ENCODE data around the gene KCTD2. TPM values are rescaled to one million over a fixed set of nuclear protein-coding genes. Genes with fewer than 3 reads are reported as not detected.
"Not testable (repeated sequence)": the region's sequence is repeated elsewhere in the genome, so short reads cannot be mapped to it uniquely, and the experiment has no call there.

Gene KCTD2
- total RNA-seq, 2 experiments from 2014 or later, result 15.6 to 19.4 TPM

GRCh38 chr17:75036643-75037268 lies 10.3 kb upstream of the KCTD2 start:
- H3K27ac Mint-ChIP-seq, result peak overlapping the region; percentile 96
- CTCF ChIA-PET, result interaction anchor here (0.7 to 3.6 kb wide), 3 partner anchors 24 to 77 kb away, joined by 3 to 28 read pairs (median 4); partner anchors contain the start of gene MRPL58
- DNase-seq, result peak; percentile 87

DNA sequence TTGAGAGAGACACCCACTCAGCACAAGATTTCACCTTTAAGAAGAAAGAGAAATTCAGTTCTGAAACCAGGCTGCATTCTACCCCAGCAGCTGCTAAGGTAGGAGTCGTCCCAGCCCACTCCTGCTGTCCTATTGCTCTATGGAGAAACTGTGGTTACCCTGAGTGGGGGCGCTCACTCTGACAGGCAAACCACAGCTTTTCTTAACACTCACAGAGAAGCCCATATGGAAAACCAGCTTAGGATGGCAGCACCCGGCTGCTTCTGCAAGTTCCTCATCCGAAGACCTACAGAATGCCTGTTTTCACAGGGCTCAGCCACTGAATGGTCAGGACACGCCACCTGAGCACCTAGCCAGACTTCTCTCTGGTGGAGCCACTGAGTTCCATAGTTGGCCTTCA lies 7.8 kb upstream of the KCTD2 start:
- H3K27ac Mint-ChIP-seq, result no peak overlapping the region
- ChIA-PET CTCF (interaction anchor here (1.4 to 2.2 kb wide), 3 partner anchors 75 to 248 kb away, joined by 4 to 6 read pairs (median 4); no protein-coding TSS in a partner anchor), POLR2A (no interaction called here)
- H3K4me1 Mint-ChIP-seq (ENCODE audit: low read depth), result peaks cover 32% of the 10 kb centered on the region
- no peak overlapping the region for H3K4me3 Mint-ChIP-seq
- DNase-seq (no peak), ATAC-seq (no peak)
- H3K9me3 Mint-ChIP-seq (ENCODE audit: insufficient read depth), result no peaks in the 10 kb centered on the region
- H3K36me3 Mint-ChIP-seq (ENCODE audit: low read depth), result peaks cover 30% of the 10 kb centered on the region
- H3K27me3 Mint-ChIP-seq (ENCODE audit: low read depth), result peaks cover 2% of the 10 kb centered on the region

More at GRCh38 chr17:75036643-75037268, 10.3 kb upstream of the KCTD2 start:
- Mint-ChIP-seq H3K36me3 (ENCODE audit: low read depth) (peaks cover 26% of the 10 kb centered on the region), H3K4me1 (ENCODE audit: low read depth) (peaks cover 48% of the 10 kb centered on the region), H3K9me3 (ENCODE audit: insufficient read depth) (no peaks in the 10 kb centered on the region), H3K4me3 (peak overlapping the region; percentile 65), H3K27me3 (ENCODE audit: low read depth) (peaks cover 2% of the 10 kb centered on the region)
- POLR2A ChIA-PET, result interaction anchor here (0.6 to 1.3 kb wide), 5 partner anchors 9 to 125 kb away, joined by 3 to 4 read pairs (median 3); partner anchors contain the start of gene MRPL58
- peak; percentile 62 for ATAC-seq

DNA sequence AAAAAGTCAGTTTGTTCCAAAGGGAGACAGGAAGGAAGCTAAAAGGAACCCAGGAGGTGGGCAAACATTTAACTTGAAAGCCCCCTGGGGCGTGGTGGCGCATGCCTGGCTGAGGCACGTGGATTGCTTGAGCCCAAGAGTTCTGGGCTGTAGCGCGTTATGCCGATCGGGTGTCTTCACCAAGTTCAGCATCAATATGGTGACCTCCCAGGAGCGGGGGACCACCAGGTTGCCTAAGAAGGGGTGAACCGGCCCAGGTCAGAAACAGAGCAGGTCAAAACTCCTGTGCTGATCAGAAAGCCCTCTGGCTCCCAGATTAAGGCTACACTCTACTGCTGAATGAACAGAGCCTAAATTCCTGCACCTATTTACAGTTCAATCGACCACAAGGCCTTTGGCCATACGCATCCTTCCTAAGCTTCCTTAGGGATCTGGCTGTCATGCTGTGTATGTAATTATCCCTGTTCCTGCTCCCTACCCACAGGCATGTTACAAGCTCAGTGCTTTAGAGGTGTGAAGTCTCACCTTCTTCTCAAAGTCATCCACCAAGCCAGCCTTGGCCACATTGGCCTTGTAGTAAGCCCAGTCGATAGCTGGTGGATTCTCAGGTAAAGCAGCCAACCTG lies 5.3 kb upstream of the KCTD2 start:
- CTCF ChIA-PET, result interaction anchor here (1.4 to 1.7 kb wide), 3 partner anchors 72 to 161 kb away, joined by 3 to 5 read pairs (median 3); no protein-coding TSS in a partner anchor
- H3K4me3 Mint-ChIP-seq, result no peak overlapping the region
- no peak for ATAC-seq
- H3K27me3 Mint-ChIP-seq (ENCODE audit: low read depth), result no peaks in the 10 kb centered on the region
- peaks cover 30% of the 10 kb centered on the region for H3K36me3 Mint-ChIP-seq (ENCODE audit: low read depth)
- DNase-seq, result no peak
- POLR2A ChIA-PET, result interaction anchor here (1.0 kb wide), 1 partner anchor 745 kb away, joined by 4 read pairs; no protein-coding TSS in a partner anchor
- H3K4me1 Mint-ChIP-seq (ENCODE audit: low read depth), result peaks cover 30% of the 10 kb centered on the region
- H3K27ac Mint-ChIP-seq, result no peak overlapping the region
- no peaks in the 10 kb centered on the region for H3K9me3 Mint-ChIP-seq (ENCODE audit: insufficient read depth)

- H3K27me3 Mint-ChIP-seq (ENCODE audit: low read depth); ATAC-seq; H3K27ac Mint-ChIP-seq; DNase-seq; POLR2A ChIA-PET; H3K9me3 Mint-ChIP-seq (ENCODE audit: insufficient read depth); H3K4me3 Mint-ChIP-seq: not testable (repeated sequence)
- Mint-ChIP-seq H3K4me1 (ENCODE audit: low read depth) (peaks cover 36% of the 10 kb centered on the region), H3K36me3 (ENCODE audit: low read depth) (peaks cover 23% of the 10 kb centered on the region)
- CTCF ChIA-PET, result interaction anchor here (1.1 to 1.7 kb wide), 2 partner anchors 24 to 70 kb away, joined by 3 to 5 read pairs; no protein-coding TSS in a partner anchor
These were observed 3.2 kb upstream of the KCTD2 start for GRCh38 chr17:75043789-75044188.

DNA sequence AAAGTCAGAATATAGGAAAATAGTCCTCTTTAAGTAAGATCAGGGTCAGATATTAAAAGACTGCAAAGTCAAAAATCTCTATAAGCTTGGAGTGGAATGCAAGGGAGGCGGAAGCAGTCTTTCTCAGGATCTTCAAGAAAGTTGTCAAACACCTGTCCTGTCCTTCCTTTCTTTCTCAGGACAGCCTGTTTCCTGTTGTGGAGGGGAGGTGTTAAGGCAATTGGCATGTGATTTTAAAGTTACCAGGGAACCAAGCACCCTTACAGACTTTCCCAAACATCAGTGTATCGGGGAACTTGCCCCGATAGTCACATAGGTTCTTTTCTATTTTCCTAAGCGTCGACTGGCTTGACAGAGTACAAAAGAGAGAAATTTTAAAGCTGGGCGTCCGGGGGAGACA lies 2.3 kb upstream of the KCTD2 start:
- ChIA-PET POLR2A (interaction anchor here (0.5 kb wide), 1 partner anchor 55 kb away, joined by 4 read pairs; no protein-coding TSS in a partner anchor), CTCF (no interaction called here)
- DNase-seq (no peak), ATAC-seq (no peak)
- peak overlapping the region; percentile 47 for H3K4me3 Mint-ChIP-seq
- H3K36me3 Mint-ChIP-seq (ENCODE audit: low read depth), result peaks cover 24% of the 10 kb centered on the region
- no peak overlapping the region for H3K27ac Mint-ChIP-seq
- H3K27me3 Mint-ChIP-seq (ENCODE audit: low read depth), result no peaks in the 10 kb centered on the region
- peaks cover 43% of the 10 kb centered on the region for H3K4me1 Mint-ChIP-seq (ENCODE audit: low read depth)
- no peaks in the 10 kb centered on the region for H3K9me3 Mint-ChIP-seq (ENCODE audit: insufficient read depth)

GRCh38 chr17:75045946-75046406 lies 1.0 kb upstream of the KCTD2 start:
- not testable (repeated sequence) for ATAC-seq; H3K9me3 Mint-ChIP-seq (ENCODE audit: insufficient read depth); DNase-seq; H3K27me3 Mint-ChIP-seq (ENCODE audit: low read depth)
- Mint-ChIP-seq H3K4me1 (ENCODE audit: low read depth) (peaks cover 43% of the 10 kb centered on the region), H3K36me3 (ENCODE audit: low read depth) (peaks cover 18% of the 10 kb centered on the region), H3K27ac (peak overlapping the region; percentile 91), H3K4me3 (peak overlapping the region; percentile 98)
- ChIA-PET POLR2A (interaction anchor here (0.7 to 2.3 kb wide), 4 partner anchors 10 to 84 kb away, joined by 3 to 19 read pairs (median 8); partner anchors contain the start of gene MRPL58), CTCF (interaction anchor here (2.3 kb wide), 1 partner anchor 34 kb away, joined by 13 read pairs; the partner anchor contains the start of gene MRPL58)

- peak; percentile 43 for DNase-seq
- Mint-ChIP-seq H3K4me3 (peak overlapping the region; percentile 87), H3K9me3 (ENCODE audit: insufficient read depth) (no peaks in the 10 kb centered on the region), H3K27me3 (ENCODE audit: low read depth) (no peaks in the 10 kb centered on the region), H3K36me3 (ENCODE audit: low read depth) (peaks cover 18% of the 10 kb centered on the region), H3K4me1 (ENCODE audit: low read depth) (peaks cover 43% of the 10 kb centered on the region), H3K27ac (peak overlapping the region; percentile 86)
- peak; percentile 9 for ATAC-seq
- ChIA-PET POLR2A (interaction anchor here (0.6 to 2.3 kb wide), 3 partner anchors 13 to 107 kb away, joined by 3 to 19 read pairs (median 12); partner anchors contain the start of genes JPT1 and MRPL58), CTCF (interaction anchor here (1.3 to 3.0 kb wide), 6 partner anchors 9 to 154 kb away, joined by 6 to 13 read pairs (median 8); partner anchors contain the start of gene MRPL58)
These were observed 523 bp downstream of the KCTD2 start for GRCh38 chr17:75047398-75048098.

DNA sequence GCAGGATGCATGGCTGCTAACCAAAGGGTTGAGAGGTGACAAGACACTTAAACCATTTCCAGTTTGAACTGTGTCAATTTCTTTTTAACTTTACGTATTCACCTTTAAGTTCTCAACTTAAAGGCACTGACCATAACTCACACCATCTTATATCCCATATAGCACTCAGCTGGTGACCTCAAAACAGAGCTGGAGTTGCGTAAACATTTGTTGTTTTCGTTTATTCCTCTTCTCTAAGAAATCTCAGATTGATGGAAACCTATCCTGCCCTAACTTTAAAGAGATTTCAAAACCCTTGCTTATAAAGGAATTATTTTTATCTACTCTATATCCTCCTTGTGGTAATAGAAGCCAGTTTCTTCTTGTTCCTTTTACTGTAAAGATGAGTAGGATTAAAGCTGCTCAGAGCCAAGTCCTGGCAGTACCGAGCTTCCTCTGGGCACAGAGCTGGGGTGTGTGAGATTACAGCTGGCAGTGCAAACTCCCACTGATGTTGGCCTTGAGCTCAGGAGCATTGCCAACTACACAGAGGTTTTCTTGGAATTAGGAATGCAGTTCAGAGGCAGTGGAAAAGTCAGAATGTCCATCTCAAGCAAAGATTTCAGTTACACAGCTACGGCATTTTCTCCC lies 1.3 kb downstream of the KCTD2 start:
- ChIA-PET CTCF (interaction anchor here (0.6 to 3.0 kb wide), 8 partner anchors 12 to 153 kb away, joined by 3 to 13 read pairs (median 6); partner anchors contain the start of gene MRPL58), POLR2A (interaction anchor here (0.9 kb wide), 1 partner anchor 11 kb away, joined by 4 read pairs; no protein-coding TSS in a partner anchor)
- Mint-ChIP-seq H3K27ac (peak overlapping the region; percentile 86), H3K4me3 (peak overlapping the region; percentile 87), H3K4me1 (ENCODE audit: low read depth) (peaks cover 43% of the 10 kb centered on the region), H3K27me3 (ENCODE audit: low read depth) (no peaks in the 10 kb centered on the region), H3K36me3 (ENCODE audit: low read depth) (peaks cover 23% of the 10 kb centered on the region), H3K9me3 (ENCODE audit: insufficient read depth) (no peaks in the 10 kb centered on the region)
- no peak for ATAC-seq
- no peak for DNase-seq

- POLR2A ChIA-PET, result interaction anchor here (0.9 kb wide), 1 partner anchor 10 kb away, joined by 4 read pairs; no protein-coding TSS in a partner anchor
- no peaks in the 10 kb centered on the region for H3K9me3 Mint-ChIP-seq (ENCODE audit: insufficient read depth)
- H3K36me3 Mint-ChIP-seq (ENCODE audit: low read depth), result peaks cover 26% of the 10 kb centered on the region
- ATAC-seq, result no peak
- CTCF ChIA-PET, result interaction anchor here (0.6 to 3.0 kb wide), 9 partner anchors 11 to 153 kb away, joined by 3 to 13 read pairs (median 6); partner anchors contain the start of gene MRPL58
- peaks cover 40% of the 10 kb centered on the region for H3K4me1 Mint-ChIP-seq (ENCODE audit: low read depth)
- no peak for DNase-seq
- H3K4me3 Mint-ChIP-seq, result no peak overlapping the region
- no peak overlapping the region for H3K27ac Mint-ChIP-seq
- no peaks in the 10 kb centered on the region for H3K27me3 Mint-ChIP-seq (ENCODE audit: low read depth)
These were observed 2.0 kb downstream of the KCTD2 start for GRCh38 chr17:75049057-75049456.

DNA sequence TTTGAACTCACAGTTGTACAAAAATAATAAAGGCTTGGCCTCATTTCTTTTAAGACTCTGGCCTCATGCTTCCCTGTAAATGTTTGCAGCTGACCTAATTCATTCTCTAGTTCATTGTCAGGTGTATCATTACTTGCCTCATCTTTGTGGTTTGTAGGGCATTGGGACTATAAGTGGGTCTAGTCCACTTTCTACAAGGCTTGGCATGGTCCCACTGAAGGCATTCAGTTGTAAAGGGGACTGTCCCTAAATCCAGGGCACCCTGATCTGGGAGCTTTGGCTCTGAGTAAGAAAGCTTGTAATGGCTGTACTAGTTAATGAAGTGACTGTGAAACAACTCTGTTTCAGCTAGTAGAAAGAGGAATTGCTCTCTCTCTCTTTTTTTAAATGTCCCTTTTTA lies 2.7 kb downstream of the KCTD2 start:
- H3K4me1 Mint-ChIP-seq (ENCODE audit: low read depth), result peaks cover 37% of the 10 kb centered on the region
- DNase-seq, result no peak
- peaks cover 31% of the 10 kb centered on the region for H3K36me3 Mint-ChIP-seq (ENCODE audit: low read depth)
- CTCF ChIA-PET, result interaction anchor here (1.1 to 3.0 kb wide), 2 partner anchors 11 to 56 kb away, joined by 3 to 13 read pairs; no protein-coding TSS in a partner anchor
- POLR2A ChIA-PET, result no interaction called here
- H3K4me3 Mint-ChIP-seq, result no peak overlapping the region
- ATAC-seq, result no peak
- H3K9me3 Mint-ChIP-seq (ENCODE audit: insufficient read depth), result no peaks in the 10 kb centered on the region
- H3K27me3 Mint-ChIP-seq (ENCODE audit: low read depth), result no peaks in the 10 kb centered on the region
- no peak overlapping the region for H3K27ac Mint-ChIP-seq
